GM23248 (cell line): ENCODE measurements around the gene ADM.

Experiments used
- EZH2 ChIP-seq: fragments of 200-600 bp; sonication (generic); IDR thresholded peaks from 2 replicates; pipeline ENCODE4 v1.6.1; 2018; ENCODE audit warnings: antibody characterized with exemption, mild to moderate bottlenecking; ENCODE audit not compliant: insufficient read depth, poor library complexity, severe bottlenecking
- EZH2phosphoT487 ChIP-seq: fragments of 200-600 bp; sonication (generic); IDR thresholded peaks from 2 replicates; pipeline ENCODE4 v1.6.1; 2018; ENCODE audit warnings: antibody characterized with exemption, moderate library complexity, mild to moderate bottlenecking, low read depth; ENCODE audit not compliant: insufficient read depth

GRCh38 chr11:10315083-10315482 lies 10.2 kb downstream of the ADM start:
- TF ChIP-seq EZH2phosphoT487 (no peak), EZH2 (no peak)
